Activated T-cell treated with anti-CD3 and anti-CD28 coated beads, Interleukin-2, amount 50 U/mL, for 24 hours (primary cell): ENCODE results near the gene CABP5.

Source experiments
- DNase-seq: peaks from one replicate; pipeline ENCODE4 v3.0.0-alpha.2; 2020
- H3K27ac Mint-ChIP-seq: 2 replicates; pipeline ENCODE4 v1.8.0; 2020; ENCODE audit warnings: mild to moderate bottlenecking, mixed read lengths
- H3K27me3 Mint-ChIP-seq: 2 replicates; pipeline ENCODE4 v1.8.0; 2020; ENCODE audit warnings: mixed read lengths
- H3K36me3 Mint-ChIP-seq: 2 replicates; pipeline ENCODE4 v1.8.0; 2020; ENCODE audit warnings: low read depth, mixed read lengths
- H3K4me1 Mint-ChIP-seq: 2 replicates; pipeline ENCODE4 v1.8.0; 2020; ENCODE audit warnings: low read depth, mixed read lengths
- H3K4me3 Mint-ChIP-seq: 2 replicates; pipeline ENCODE4 v1.8.0; 2020; ENCODE audit warnings: mild to moderate bottlenecking, moderate library complexity, mixed read lengths
- H3K9me3 Mint-ChIP-seq: 2 replicates; pipeline ENCODE4 v1.8.0; 2020; ENCODE audit warnings: mixed read lengths

CABP5 gene

GRCh38 chr19:48053076-48053475 is 9.2 kb upstream of the CABP5 start:
- Mint-ChIP-seq H3K9me3 (no peaks in the 10 kb centered on the region), H3K27me3 (no peaks in the 10 kb centered on the region), H3K4me1 (no peaks in the 10 kb centered on the region), H3K36me3 (peaks cover 2% of the 10 kb centered on the region), H3K27ac (no peak overlapping the region), H3K4me3 (no peak overlapping the region)
- no peak for DNase-seq

- Mint-ChIP-seq H3K27ac (no peak overlapping the region), H3K4me3 (no peak overlapping the region), H3K4me1 (no peaks in the 10 kb centered on the region), H3K27me3 (peaks cover 5% of the 10 kb centered on the region), H3K9me3 (no peaks in the 10 kb centered on the region), H3K36me3 (peaks cover 2% of the 10 kb centered on the region)
- no peak for DNase-seq
These were observed 7.6 kb upstream of the CABP5 start for GRCh38 chr19:48051335-48052033.

GRCh38 chr19:48044561-48044960 is 682 bp upstream of the CABP5 start:
- H3K4me1 Mint-ChIP-seq = no peaks in the 10 kb centered on the region
- H3K27ac Mint-ChIP-seq = no peak overlapping the region
- DNase-seq = no peak
- H3K9me3 Mint-ChIP-seq = peaks cover 3% of the 10 kb centered on the region
- H3K27me3 Mint-ChIP-seq = peaks cover 49% of the 10 kb centered on the region
- H3K36me3 Mint-ChIP-seq = no peaks in the 10 kb centered on the region
- H3K4me3 Mint-ChIP-seq = no peak overlapping the region

- Mint-ChIP-seq H3K4me3 (no peak overlapping the region), H3K27ac (no peak overlapping the region), H3K36me3 (no peaks in the 10 kb centered on the region), H3K4me1 (no peaks in the 10 kb centered on the region), H3K27me3 (peaks cover 54% of the 10 kb centered on the region), H3K9me3 (peaks cover 3% of the 10 kb centered on the region)
- DNase-seq = no peak
These were observed 1.9 kb downstream of the CABP5 start for GRCh38 chr19:48041877-48042580.

GRCh38 chr19:48036765-48037164 is 7.1 kb downstream of the CABP5 start:
- peaks cover 46% of the 10 kb centered on the region for H3K27me3 Mint-ChIP-seq

GRCh38 chr19:48033604-48034003 is 10.3 kb downstream of the CABP5 start:
- no peak overlapping the region for H3K27ac Mint-ChIP-seq
- no peaks in the 10 kb centered on the region for H3K4me1 Mint-ChIP-seq
- no peaks in the 10 kb centered on the region for H3K36me3 Mint-ChIP-seq

More at GRCh38 chr19:48036765-48037164, 7.1 kb downstream of the CABP5 start:
- DNase-seq = no peak
- no peaks in the 10 kb centered on the region for H3K4me1 Mint-ChIP-seq
- H3K4me3 Mint-ChIP-seq = no peak overlapping the region
- no peak overlapping the region for H3K27ac Mint-ChIP-seq
- peaks cover 12% of the 10 kb centered on the region for H3K9me3 Mint-ChIP-seq
- no peaks in the 10 kb centered on the region for H3K36me3 Mint-ChIP-seq

GRCh38 chr19:48030073-48030472 is 13.8 kb downstream of the CABP5 start:
- DNase-seq = no peak
- Mint-ChIP-seq H3K36me3 (no peaks in the 10 kb centered on the region), H3K4me3 (no peak overlapping the region), H3K27me3 (peaks cover 36% of the 10 kb centered on the region), H3K9me3 (no peaks in the 10 kb centered on the region), H3K4me1 (no peaks in the 10 kb centered on the region), H3K27ac (no peak overlapping the region)

More at GRCh38 chr19:48033604-48034003, 10.3 kb downstream of the CABP5 start:
- Mint-ChIP-seq H3K4me3 (no peak overlapping the region), H3K27me3 (peaks cover 31% of the 10 kb centered on the region), H3K9me3 (peaks cover 12% of the 10 kb centered on the region)
- DNase-seq = no peak

GRCh38 chr19:48029431-48029830 is 14.4 kb downstream of the CABP5 start:
- no peak overlapping the region for H3K4me3 Mint-ChIP-seq
- H3K4me1 Mint-ChIP-seq = no peaks in the 10 kb centered on the region

GRCh38 chr19:48025480-48025879 is 18.4 kb downstream of the CABP5 start:
- H3K27me3 Mint-ChIP-seq = peaks cover 46% of the 10 kb centered on the region
- no peak overlapping the region for H3K27ac Mint-ChIP-seq
- H3K9me3 Mint-ChIP-seq = no peaks in the 10 kb centered on the region
- no peak for DNase-seq
- no peaks in the 10 kb centered on the region for H3K4me1 Mint-ChIP-seq
- no peak overlapping the region for H3K4me3 Mint-ChIP-seq
- H3K36me3 Mint-ChIP-seq = no peaks in the 10 kb centered on the region

More at GRCh38 chr19:48029431-48029830, 14.4 kb downstream of the CABP5 start:
- Mint-ChIP-seq H3K36me3 (no peaks in the 10 kb centered on the region), H3K27me3 (peaks cover 41% of the 10 kb centered on the region), H3K9me3 (no peaks in the 10 kb centered on the region), H3K27ac (no peak overlapping the region)
- DNase-seq = no peak

- Mint-ChIP-seq H3K36me3 (no peaks in the 10 kb centered on the region), H3K9me3 (no peaks in the 10 kb centered on the region), H3K27ac (no peak overlapping the region), H3K4me1 (no peaks in the 10 kb centered on the region), H3K4me3 (no peak overlapping the region), H3K27me3 (peaks cover 51% of the 10 kb centered on the region)
- no peak for DNase-seq
These were observed 20.4 kb downstream of the CABP5 start for GRCh38 chr19:48023518-48023917.

- Mint-ChIP-seq H3K9me3 (no peaks in the 10 kb centered on the region), H3K4me3 (no peak overlapping the region), H3K36me3 (no peaks in the 10 kb centered on the region), H3K27me3 (peaks cover 52% of the 10 kb centered on the region), H3K4me1 (no peaks in the 10 kb centered on the region), H3K27ac (no peak overlapping the region)
- DNase-seq = no peak
These were observed 20.9 kb downstream of the CABP5 start for GRCh38 chr19:48023011-48023410.

GRCh38 chr19:48020686-48021085 is 23.2 kb downstream of the CABP5 start:
- H3K4me1 Mint-ChIP-seq = no peaks in the 10 kb centered on the region
- H3K9me3 Mint-ChIP-seq = no peaks in the 10 kb centered on the region
- no peak overlapping the region for H3K4me3 Mint-ChIP-seq
- H3K36me3 Mint-ChIP-seq = no peaks in the 10 kb centered on the region
- no peak for DNase-seq
- peaks cover 55% of the 10 kb centered on the region for H3K27me3 Mint-ChIP-seq
- H3K27ac Mint-ChIP-seq = no peak overlapping the region

- H3K4me1 Mint-ChIP-seq = no peaks in the 10 kb centered on the region
- peaks cover 27% of the 10 kb centered on the region for H3K27me3 Mint-ChIP-seq
- no peak for DNase-seq
- H3K9me3 Mint-ChIP-seq = peaks cover 2% of the 10 kb centered on the region
- no peak overlapping the region for H3K4me3 Mint-ChIP-seq
- H3K27ac Mint-ChIP-seq = no peak overlapping the region
- H3K36me3 Mint-ChIP-seq = no peaks in the 10 kb centered on the region
These were observed 32.7 kb downstream of the CABP5 start for GRCh38 chr19:48010932-48011758.

- Mint-ChIP-seq H3K36me3 (no peaks in the 10 kb centered on the region), H3K4me3 (no peak overlapping the region), H3K4me1 (no peaks in the 10 kb centered on the region), H3K27ac (no peak overlapping the region), H3K9me3 (peaks cover 2% of the 10 kb centered on the region), H3K27me3 (peaks cover 36% of the 10 kb centered on the region)
- no peak for DNase-seq
These were observed 37.1 kb downstream of the CABP5 start for GRCh38 chr19:48006762-48007161.
